K562 (cell line): ENCODE data around the gene CPSF7. TPM values are rescaled to one million over a fixed set of nuclear protein-coding genes. Genes with fewer than 3 reads are reported as not detected.

Experiments
- ATAC-seq: fragments of 200-7000 bp; cut with Tn5 transposase; 3 replicates; pipeline ENCODE4 v1.9.1; 2020; ENCODE audit warnings: moderate library complexity
- BruUV-seq: library from RNA; stranded (reverse); fragments of 400-500 nt; replicated peaks from 2 replicates; lab custom pipeline; 2021; lab: Mats Ljungman, UMichigan
- CTCF ChIA-PET: fragments of 300-600 bp; formaldehyde crosslinking; extraction: SDS; loops from one replicate; lab custom pipeline; 2021; ENCODE audit warnings: low intra/inter-chr PET ratio; lab: Yijun Ruan, JAX
- POLR2A ChIA-PET: fragments of 300-600, 350-650 bp; sonication (Branson Sonifier 250); formaldehyde crosslinking; extraction: SDS; loops from one replicate; lab custom pipeline; 2021; ENCODE audit warnings: antibody characterized with exemption, inconsistent platforms; lab: Yijun Ruan, JAX
- DNase-seq, 4 experiments: peaks; one replicate each; pipeline versions ENCODE4 v3.0.0 to v3.0.0-alpha.2; 2011 to 2018; ENCODE audit warnings: low spot score in 3 of 4, mixed read lengths in 3 of 4; ENCODE audit errors: extremely low read depth in 1 of 4
- FAIRE-seq: peaks from 2 replicates; lab custom pipeline; 2011; peaks lifted over from hg19 to GRCh38; lab: Jason Lieb, UNC
- H2AFZ ChIP-seq: 2 replicates; pipeline ENCODE4 v1.6.0; 2011; ENCODE audit warnings: low read depth, low read length, control low read depth, inconsistent platforms
- H3K27ac ChIP-seq: fragments of 200-600 bp; 3 replicates; pipeline ENCODE4 v1.8.0; 2011; ENCODE audit warnings: low read depth, mild to moderate bottlenecking, control low read depth, inconsistent platforms, low read length, moderate library complexity, mixed read lengths; ENCODE audit errors: extremely low read depth
- H3K27me3 ChIP-seq, 2 experiments: fragments of 300-600 bp in 1 of 2; 2 replicates in 1 of 2; 3 replicates in 1 of 2; pipeline versions ENCODE4 v1.6.0 to v1.8.0; 2011; ENCODE audit warnings: inconsistent platforms in 2 of 2, low read length in 2 of 2, mild to moderate bottlenecking in 1 of 2, mixed read lengths in 1 of 2, moderate library complexity in 1 of 2; ENCODE audit not compliant: control insufficient read depth in 2 of 2, insufficient read depth in 2 of 2
- H3K36me3 ChIP-seq: fragments of 300-600 bp; 3 replicates; pipeline ENCODE4 v1.8.0; 2011; ENCODE audit warnings: mild to moderate bottlenecking, low read length, inconsistent platforms; ENCODE audit not compliant: control insufficient read depth, insufficient read depth
- H3K4me1 ChIP-seq, 2 experiments: fragments of 200-600 bp in 1 of 2; replicated peaks in 1 of 2; 2 replicates in 1 of 2; 3 replicates in 1 of 2; pipeline versions ENCODE4 v1.5.1 to v1.8.0; 2011; ENCODE audit warnings: inconsistent platforms in 2 of 2, low read length in 2 of 2, mild to moderate bottlenecking in 1 of 2, mixed read lengths in 1 of 2, moderate library complexity in 1 of 2; ENCODE audit not compliant: control insufficient read depth in 2 of 2, insufficient read depth in 2 of 2
- H3K4me2 ChIP-seq: 2 replicates; pipeline ENCODE4 v1.6.1; 2011; ENCODE audit warnings: low read length, control low read depth, inconsistent platforms, mixed read lengths; ENCODE audit not compliant: insufficient read depth
- H3K4me3 ChIP-seq: fragments of 200-600 bp; sonication (generic), shearing (Covaris generic); 2 replicates; pipeline ENCODE4 v1.5.1; 2016; ENCODE audit warnings: control low read depth, inconsistent platforms
- H3K79me2 ChIP-seq: fragments of 200-600 bp; 3 replicates; pipeline ENCODE4 v1.8.0; 2011; ENCODE audit warnings: low read length, inconsistent platforms; ENCODE audit not compliant: control insufficient read depth, insufficient read depth
- H3K9ac ChIP-seq, 2 experiments: 2 replicates each; pipeline versions ENCODE4 v1.6.0 to v1.6.1; 2011; ENCODE audit warnings: low read depth in 2 of 2, low read length in 2 of 2, control low read depth in 1 of 2, inconsistent platforms in 1 of 2, mild to moderate bottlenecking in 1 of 2, mixed read lengths in 1 of 2; ENCODE audit not compliant: insufficient read depth in 1 of 2
- H3K9me1 ChIP-seq: one replicate; pipeline ENCODE4 v1.6.0; 2011; ENCODE audit warnings: inconsistent platforms, mild to moderate bottlenecking, low read length, moderate library complexity; ENCODE audit not compliant: control insufficient read depth, insufficient read depth
- H3K9me3 ChIP-seq: replicated peaks from 2 replicates; pipeline ENCODE4 v1.5.1; 2011; ENCODE audit warnings: low read depth, low read length, inconsistent platforms; ENCODE audit not compliant: control insufficient read depth, insufficient read depth
- H4K20me1 ChIP-seq: replicated peaks from 2 replicates; pipeline ENCODE4 v1.6.1; 2011; ENCODE audit warnings: low read length, inconsistent platforms, mixed read lengths; ENCODE audit not compliant: control insufficient read depth, insufficient read depth
- CBX2 ChIP-seq: fragments of 200-600 bp; sonication (generic); IDR thresholded peaks from one replicate; pipeline ENCODE4 v1.6.1; 2012; ENCODE audit warnings: mild to moderate bottlenecking, low read length, inconsistent platforms; ENCODE audit not compliant: insufficient read depth, poor library complexity, severe bottlenecking
- FIP1L1 ChIP-seq: fragments of 200-400 bp; formaldehyde crosslinking; IDR thresholded peaks from 2 replicates; pipeline ENCODE4 v1.6.1; 2018; ENCODE audit warnings: mild to moderate bottlenecking, low read depth, low read length; ENCODE audit not compliant: poor library complexity, severe bottlenecking
- MAFG ChIP-seq: fragments of 450-650 bp; conservative IDR thresholded peaks from 2 replicates; pipeline ENCODE4 v1.6.1; 2016; ENCODE audit warnings: missing genetic modification characterization, missing compliant biosample characterization
- MLLT1 ChIP-seq, 2 experiments: fragments of 450-650 bp; IDR thresholded peaks; 2 replicates each; pipeline ENCODE4 v1.6.1; 2016
- POLR2AphosphoS2 ChIP-seq: IDR thresholded peaks from 2 replicates; pipeline ENCODE4 v1.6.1; 2012; ENCODE audit warnings: low read length, improper control_type of control experiment
- SMAD2 ChIP-seq: fragments of 150-350 bp; IDR thresholded peaks from 2 replicates; pipeline ENCODE4 v1.6.1; 2014; ENCODE audit warnings: low read depth, mild to moderate bottlenecking, low read length
- SMAD3 ChIP-seq: fragments of 450-650 bp; formaldehyde crosslinking; conservative IDR thresholded peaks from 2 replicates; pipeline ENCODE4 v1.4.0; 2020; ENCODE audit warnings: mild to moderate bottlenecking
- SRF ChIP-seq, 2 experiments: fragments of 250-450, 450-650 bp in 1 of 2; sonication (Bioruptor Pico) in 1 of 2; sonication (generic) in 1 of 2; formaldehyde crosslinking; IDR thresholded peaks; 2 replicates each; pipeline versions ENCODE4 v1.5.0 to v1.5.1; 2020 to 2022; ENCODE audit warnings: mild to moderate bottlenecking in 1 of 2, missing genetic modification reagents in 1 of 2
- STAT5B ChIP-seq: fragments of 250-450 bp; sonication (Bioruptor Pico); IDR thresholded peaks from 2 replicates; pipeline ENCODE4 v1.8.0; 2021; ENCODE audit warnings: mild to moderate bottlenecking, inconsistent platforms
- ZEB2 ChIP-seq: fragments of 450-650 bp; IDR thresholded peaks from 2 replicates; pipeline ENCODE4 v1.6.1; 2016
- ZKSCAN1 ChIP-seq: fragments of 150-350 bp; IDR thresholded peaks from 2 replicates; pipeline ENCODE4 v1.6.1; 2016; ENCODE audit warnings: low read depth, low read length
- ZNF174 ChIP-seq: fragments of 250-450 bp; sonication (Bioruptor Pico); IDR thresholded peaks from 2 replicates; pipeline ENCODE4 v1.4.0; 2020; ENCODE audit warnings: mild to moderate bottlenecking
- ZNF263 ChIP-seq: sonication (generic); formaldehyde crosslinking; IDR thresholded peaks from 2 replicates; pipeline ENCODE4 v1.8.0; 2022; ENCODE audit warnings: mild to moderate bottlenecking, missing genetic modification reagents, borderline replicate concordance
- ZNF282 ChIP-seq: sonication (generic); formaldehyde crosslinking; IDR thresholded peaks from 2 replicates; pipeline ENCODE4 v1.8.1; 2023; ENCODE audit warnings: missing genetic modification reagents
- ZNF518B ChIP-seq: fragments of 250-450 bp; sonication (Bioruptor Pico); IDR thresholded peaks from 2 replicates; pipeline ENCODE4 v1.5.0; 2021; ENCODE audit warnings: mild to moderate bottlenecking, moderate library complexity
- ZNF740 ChIP-seq, 3 experiments: fragments of 200-800 bp in 1 of 3; sonication (Bioruptor generic) in 1 of 3; sonication (generic) in 1 of 3; formaldehyde crosslinking in 1 of 3; IDR thresholded peaks; 2 replicates each; pipeline versions ENCODE4 v1.6.1 to v1.8.0; 2016 to 2022; ENCODE audit warnings: mild to moderate bottlenecking in 2 of 3, missing compliant biosample characterization in 2 of 3, missing genetic modification characterization in 2 of 3, missing genetic modification reagents in 1 of 3
- ZSCAN32 ChIP-seq: fragments of 450-650 bp; formaldehyde crosslinking; IDR thresholded peaks from 2 replicates; pipeline ENCODE4 v1.4.0; 2020; ENCODE audit warnings: mild to moderate bottlenecking, moderate library complexity
- WGBS: fragments of 100-300 bp; shearing (Covaris generic); methylation state at CpG from one replicate; pipeline ENCODE4 v1.1.6; 2016; ENCODE audit warnings: low coverage, mixed read lengths; ENCODE audit not compliant: insufficient coverage; ENCODE audit errors: missing lambda C conversion rate; 5-methylcytosine and 5-hydroxymethylcytosine counted together
- in situ Hi-C: fragments of 300-500 bp; cut with MboI; formaldehyde crosslinking; loops from 4 replicates; pipeline ENCODE4 v1.15.0; 2018; ENCODE audit warnings: inconsistent platforms, mixed read lengths
- intact Hi-C: fragments of 100-400 bp; cut with micrococcal nuclease; formaldehyde crosslinking; loops from 2 replicates; pipeline ENCODE4 v1.14.2; 2022
- polyA plus RNA-seq, 8 experiments: library from polyadenylated mRNA; depleted of rRNA in 4 of 8; stranded (reverse) in 5 of 8; unstranded in 3 of 8; fragments of >200 nt; fragmentation: Nextera tagmentation in 2 of 8; fragmentation: Illumina TruSeq in 1 of 8; extraction: Ambion mirVana in 2 of 8; extraction: Trizol in 1 of 8; gene quantifications; 2 replicates each; pipeline versions ENCODE4 v1.2.1 to v1.2.3, GENCODE V29; 2011 to 2014; ENCODE audit warnings: inconsistent platforms in 1 of 8, missing spikeins in 1 of 8
- total RNA-seq, 7 experiments: library from RNA; depleted of rRNA in 6 of 7; stranded (reverse); fragments of >200 nt in 6 of 7; fragmentation: Illumina TruSeq in 2 of 7; extraction: Trizol in 2 of 7; gene quantifications; 2 replicates each; pipeline versions ENCODE4 v1.2.1 to v1.2.3, GENCODE V29; 2011 to 2021; ENCODE audit warnings: low replicate concordance in 1 of 7

Gene CPSF7
- total and polyA plus RNA-seq, 9 of the 15 experiments (the other 6 are each of a cell fraction or from before 2014, with no cell fraction given) = 14.8 to 104 (median 44.1) TPM

GRCh38 chr11:61439615-61440014 lies 9.8 kb upstream of the CPSF7 start:
- H3K27ac ChIP-seq = no peak overlapping the region
- H3K4me1 ChIP-seq = peaks cover 0 to 2% of the 10 kb centered on the region in 2 experiments; a peak in 2 of 5 replicates
- H3K27me3 ChIP-seq = no peaks in the 10 kb centered on the region
- H3K9me1 ChIP-seq = no peaks in the 10 kb centered on the region
- no peak for DNase-seq
- no peak overlapping the region for H3K9ac ChIP-seq
- no peaks in the 10 kb centered on the region; the same call in 1 of the 2 replicates for H4K20me1 ChIP-seq
- ChIA-PET POLR2A (interaction anchor here (0.6 to 3.7 kb wide), 5 partner anchors 10 to 77 kb away, joined by 3 to 15 read pairs (median 4); partner anchors contain the start of genes CPSF7 and SDHAF2), CTCF (no interaction called here)
- no peaks in the 10 kb centered on the region for H3K9me3 ChIP-seq
- BruUV-seq = TSS peak; percentile 13
- H2AFZ ChIP-seq = no peak overlapping the region
- in situ Hi-C loops (no loop called here), intact Hi-C loops (no loop called here)
- no peak for FAIRE-seq
- peaks cover 74% of the 10 kb centered on the region for H3K36me3 ChIP-seq
- WGBS = 100% methylated on average over 1 of the region's 1 CpG
- no peak overlapping the region for H3K4me2 ChIP-seq
- ATAC-seq = no peak
- H3K4me3 ChIP-seq = no peak overlapping the region
- H3K79me2 ChIP-seq = peaks cover 49% of the 10 kb centered on the region
- TF ChIP-seq SMAD3 (CRISPR knock-in tag) (no peak), FIP1L1 (no peak), CBX2 (no peak), ZNF263 (CRISPR knock-in tag) (no peak), SMAD2 (no peak), ZKSCAN1 (no peak), ZNF740 (CRISPR knock-in tag; IDR thresholded peaks at IDR 0.05) (no peak), ZNF740 (tag; IDR thresholded peaks at IDR 0.05) (no peak), ZNF282 (CRISPR knock-in tag) (no peak), POLR2AphosphoS2 (no peak), ZNF518B (CRISPR knock-in tag) (no peak), SRF (CRISPR knock-in tag; IDR thresholded peaks at IDR 0.05) (no peak), ZSCAN32 (no peak), STAT5B (CRISPR knock-in tag) (no peak), ZEB2 (no peak), ZNF174 (CRISPR knock-in tag) (no peak), MLLT1 (IDR thresholded peaks at IDR 0.05) (no peak), MAFG (no peak)
